HG02943 (cell line): ENCODE data around the gene ELMOD3.

Experiments
- ATAC-seq: cut with Tn5 transposase; IDR thresholded peaks from one replicate; pipeline ENCODE4 v1.9.1; 2021; ENCODE audit warnings: mild to moderate bottlenecking, low read depth, moderate library complexity; ENCODE audit not compliant: unreplicated experiment

ELMOD3 gene

DNA sequence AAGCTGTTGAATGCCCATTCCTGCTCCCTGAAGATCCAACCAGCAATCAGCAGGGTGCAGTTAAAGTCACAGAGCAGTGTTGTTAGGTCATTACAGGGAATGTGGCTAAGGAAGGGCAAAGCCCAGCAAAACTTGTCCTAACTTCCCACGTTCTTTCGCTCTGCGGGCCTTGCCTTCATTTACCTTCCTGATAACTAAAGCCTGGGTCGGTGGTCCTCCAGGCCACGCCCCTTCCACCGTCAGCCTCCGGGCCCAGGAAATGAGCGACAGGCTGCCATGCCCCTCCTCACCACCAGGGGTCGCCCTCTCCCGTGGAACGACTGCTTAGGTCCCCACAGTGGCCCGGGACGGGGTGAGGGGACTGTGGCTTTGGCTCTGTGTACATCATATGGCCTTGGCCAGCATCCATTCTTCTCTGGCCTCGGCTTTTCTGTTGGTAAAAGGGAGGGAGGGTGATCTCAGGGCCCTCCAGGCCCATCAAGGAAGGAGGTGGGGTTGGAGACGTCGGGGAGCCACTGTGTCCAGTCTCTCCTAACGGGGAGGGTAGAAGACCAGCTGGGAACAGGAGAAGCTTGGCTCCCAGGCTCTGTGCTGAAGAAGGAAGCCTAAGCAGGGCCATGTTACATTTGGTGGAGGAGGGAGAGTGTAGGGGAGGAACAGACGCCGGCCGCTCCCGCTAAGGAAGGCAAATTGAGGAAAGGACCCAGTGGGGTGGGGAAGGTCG, 66.1 kb downstream of the ELMOD3 start:
- ATAC-seq = no peak

DNA sequence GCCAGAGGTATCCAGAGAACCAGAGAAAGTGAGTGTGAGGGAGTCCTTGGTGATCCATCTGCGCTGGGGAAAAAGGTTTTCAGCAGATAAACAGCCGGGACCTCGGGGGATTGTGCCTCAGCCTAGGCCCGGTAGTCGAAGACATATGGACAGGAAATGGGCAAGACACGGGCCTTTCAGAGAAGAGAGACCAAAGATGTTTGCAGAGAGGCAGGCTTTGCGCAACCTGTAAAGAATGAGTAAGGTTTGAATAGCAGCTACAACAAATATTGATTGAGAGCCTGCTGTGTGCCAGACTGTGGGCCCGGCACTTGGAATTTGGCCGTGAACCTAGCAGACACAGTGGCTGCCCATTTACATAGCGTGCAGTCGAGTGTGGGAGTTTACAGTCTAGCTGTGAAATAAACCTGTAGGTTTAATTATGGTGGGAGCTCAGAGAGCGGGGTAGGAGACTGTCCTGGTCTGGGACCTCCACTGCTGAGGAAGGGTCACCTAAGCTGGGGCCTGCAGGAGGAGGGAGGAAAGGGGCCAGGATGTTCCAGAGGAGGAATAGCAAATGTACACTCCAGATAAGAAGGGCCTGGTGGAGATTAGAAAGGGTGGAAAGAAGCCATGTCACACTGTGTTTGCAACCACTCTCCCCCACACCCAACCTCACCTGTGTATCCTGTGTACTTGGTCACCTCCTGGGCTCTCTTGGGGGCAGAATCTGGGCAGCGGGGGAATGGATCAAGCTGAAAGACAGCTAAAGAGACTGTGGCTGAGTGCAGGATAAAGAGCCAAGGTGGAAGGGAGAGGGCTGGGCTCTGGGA, 66.9 kb downstream of the ELMOD3 start:
- ATAC-seq = no peak

DNA sequence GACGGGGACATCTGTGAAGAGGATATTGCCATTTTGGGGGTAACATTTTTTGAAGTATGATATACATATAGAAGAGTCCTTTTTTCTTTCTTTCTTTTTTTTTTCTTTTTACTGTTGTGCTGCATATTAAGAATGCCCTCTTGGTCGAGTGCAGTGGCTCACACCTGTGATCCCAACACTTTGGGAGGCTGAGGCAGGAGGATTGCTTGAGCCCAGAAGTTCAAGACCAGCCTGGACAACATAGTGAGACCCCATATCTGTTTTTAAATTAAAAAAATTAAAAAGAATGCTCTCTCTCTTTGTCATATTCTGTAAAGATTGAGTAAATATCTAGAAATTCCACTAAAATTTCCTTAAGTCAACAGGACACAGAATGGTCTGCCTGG, 67.5 kb downstream of the ELMOD3 start:
- ATAC-seq = no peak

DNA sequence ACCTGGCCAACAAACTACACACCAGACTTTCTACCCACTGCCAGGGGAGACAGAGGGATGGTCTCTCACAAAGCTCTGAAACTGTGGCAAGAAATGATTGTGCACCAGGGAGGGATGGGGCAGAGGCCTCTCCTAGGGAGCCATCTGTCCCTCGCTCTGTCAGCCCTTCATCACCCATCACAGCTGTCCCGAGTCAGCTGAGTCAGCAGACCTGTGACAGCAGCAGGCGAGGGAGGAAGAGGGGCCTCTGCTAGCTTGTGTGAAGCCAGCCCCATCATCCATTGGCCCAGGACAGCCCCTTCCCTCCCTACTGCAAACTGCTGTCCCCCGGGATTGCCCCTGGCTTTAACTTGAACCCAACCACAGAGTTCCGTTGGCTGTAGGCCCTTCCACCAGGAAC, 69.0 kb downstream of the ELMOD3 start:
- no peak for ATAC-seq

DNA sequence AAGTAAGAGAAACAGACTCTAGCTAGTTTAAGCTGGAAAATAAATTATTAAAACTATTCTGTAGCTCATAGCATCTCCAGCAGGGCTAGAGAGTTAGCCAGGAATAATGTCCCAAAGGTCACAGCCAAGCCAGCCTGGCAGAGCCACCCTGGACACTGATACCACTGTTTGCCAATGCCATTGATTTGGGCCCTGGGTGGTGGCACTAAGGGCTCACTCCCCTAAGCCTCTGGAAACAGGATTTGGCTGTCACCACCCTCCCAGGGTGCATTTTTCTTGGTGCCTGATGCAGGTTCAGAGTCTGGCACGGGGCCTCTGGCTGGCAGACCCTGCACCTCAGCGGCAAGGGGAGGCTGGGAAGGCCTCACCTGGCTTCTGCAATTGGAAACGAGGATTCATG, 71.0 kb downstream of the ELMOD3 start:
- ATAC-seq = no peak

DNA sequence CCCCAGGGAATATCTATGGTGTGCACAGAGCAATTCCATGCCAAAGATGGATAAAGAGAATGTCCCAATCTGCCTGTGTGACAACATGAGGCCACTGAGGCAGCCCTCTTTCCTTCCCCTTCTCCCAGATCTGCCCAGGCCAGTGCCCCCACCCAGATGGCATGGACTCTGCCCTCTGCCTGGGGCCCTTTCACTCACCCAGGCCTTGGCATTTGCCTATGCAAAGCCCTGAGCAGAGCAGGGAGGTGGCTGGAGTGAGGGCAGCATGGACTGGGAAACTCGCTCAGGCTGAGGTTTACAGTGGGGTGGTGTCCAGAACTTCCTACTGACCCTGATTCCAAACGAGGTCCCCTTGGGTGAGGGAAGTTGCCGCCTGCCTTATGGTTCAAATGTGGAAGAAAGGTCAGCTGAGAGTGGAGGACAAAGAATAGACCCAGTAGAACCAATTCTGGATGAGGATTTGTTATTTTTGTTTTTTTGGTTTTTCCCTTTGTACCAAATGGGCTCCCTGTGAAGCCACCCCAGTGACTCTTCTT, 72.8 kb downstream of the ELMOD3 start:
- ATAC-seq = no peak

DNA sequence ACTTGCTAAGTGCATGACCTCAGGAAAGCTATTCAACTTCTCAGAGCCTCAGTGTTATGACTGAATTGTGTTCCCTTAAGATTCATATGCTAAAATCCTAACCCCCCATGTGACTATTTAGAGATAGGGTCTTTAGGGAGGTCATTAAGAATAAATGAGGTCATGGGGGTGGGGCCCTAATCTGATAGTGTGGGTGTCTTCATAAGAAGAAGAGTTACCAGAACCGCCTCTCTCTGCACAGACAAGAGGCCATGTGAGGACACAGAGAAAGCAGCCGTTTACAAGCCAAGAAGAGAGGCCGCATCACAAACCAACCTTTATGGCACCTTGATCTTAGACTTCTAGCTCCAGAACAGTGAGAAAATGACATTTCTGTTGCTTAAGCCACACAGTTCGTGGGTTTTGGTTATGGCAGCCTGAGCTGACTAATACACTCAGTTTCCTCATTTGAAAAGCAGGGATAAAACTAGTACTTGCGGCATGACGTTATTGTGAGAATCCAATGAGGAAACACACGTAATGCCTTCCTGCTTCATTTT, 73.8 kb downstream of the ELMOD3 start:
- ATAC-seq = no peak

DNA sequence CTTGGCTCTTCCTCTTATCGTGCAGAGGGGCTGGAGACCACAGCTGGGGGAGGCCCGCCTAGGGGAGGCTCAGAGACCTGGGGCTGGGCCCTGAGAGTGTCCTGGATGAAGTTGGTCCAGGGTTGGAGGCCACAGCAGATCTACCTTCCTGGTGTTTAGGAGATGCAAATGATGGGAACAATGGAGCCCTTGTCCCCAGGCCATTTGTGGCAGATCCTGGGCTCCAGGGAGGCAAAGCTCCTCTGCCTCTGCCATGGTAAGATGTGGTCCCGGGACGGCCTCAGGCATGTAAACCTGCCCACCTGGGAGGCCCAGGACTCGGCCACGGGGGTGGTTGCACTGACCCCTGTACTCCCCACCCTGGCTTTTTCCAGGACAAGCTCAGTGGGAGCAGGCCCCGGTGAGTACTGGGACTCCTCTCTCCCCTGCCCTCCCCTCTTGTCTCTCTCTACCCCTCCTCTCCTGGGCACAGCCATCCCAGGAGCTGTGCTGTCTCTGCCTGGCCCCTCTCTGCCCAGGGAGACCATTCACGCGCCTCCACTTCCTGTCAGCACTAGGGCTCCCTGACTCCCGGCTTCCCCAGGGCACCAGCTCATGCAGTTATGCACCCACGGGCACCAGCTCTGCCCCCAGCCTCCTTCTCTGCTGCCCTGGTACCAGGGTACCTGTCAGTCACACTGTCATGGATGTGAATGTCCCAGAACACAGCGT, 74.8 kb downstream of the ELMOD3 start:
- ATAC-seq = no peak

DNA sequence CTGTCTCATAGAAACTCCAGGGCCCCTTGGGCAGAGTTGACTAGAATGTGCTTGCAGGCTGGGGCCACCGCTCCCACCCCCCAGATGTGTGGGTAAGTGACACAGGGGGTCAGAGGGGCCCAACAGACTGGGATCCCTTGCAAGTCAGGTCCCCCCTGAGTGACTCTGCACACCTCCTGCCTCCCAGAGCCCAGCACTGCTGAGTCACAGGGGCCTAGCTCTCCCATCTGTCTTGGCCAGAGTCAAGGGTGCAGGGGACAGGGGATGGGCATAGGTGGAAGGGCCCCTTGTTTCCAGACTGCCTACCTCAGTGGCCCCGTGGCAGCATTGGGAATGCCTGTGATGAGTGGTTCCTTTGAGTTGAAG, 75.3 kb downstream of the ELMOD3 start:
- ATAC-seq = no peak

DNA sequence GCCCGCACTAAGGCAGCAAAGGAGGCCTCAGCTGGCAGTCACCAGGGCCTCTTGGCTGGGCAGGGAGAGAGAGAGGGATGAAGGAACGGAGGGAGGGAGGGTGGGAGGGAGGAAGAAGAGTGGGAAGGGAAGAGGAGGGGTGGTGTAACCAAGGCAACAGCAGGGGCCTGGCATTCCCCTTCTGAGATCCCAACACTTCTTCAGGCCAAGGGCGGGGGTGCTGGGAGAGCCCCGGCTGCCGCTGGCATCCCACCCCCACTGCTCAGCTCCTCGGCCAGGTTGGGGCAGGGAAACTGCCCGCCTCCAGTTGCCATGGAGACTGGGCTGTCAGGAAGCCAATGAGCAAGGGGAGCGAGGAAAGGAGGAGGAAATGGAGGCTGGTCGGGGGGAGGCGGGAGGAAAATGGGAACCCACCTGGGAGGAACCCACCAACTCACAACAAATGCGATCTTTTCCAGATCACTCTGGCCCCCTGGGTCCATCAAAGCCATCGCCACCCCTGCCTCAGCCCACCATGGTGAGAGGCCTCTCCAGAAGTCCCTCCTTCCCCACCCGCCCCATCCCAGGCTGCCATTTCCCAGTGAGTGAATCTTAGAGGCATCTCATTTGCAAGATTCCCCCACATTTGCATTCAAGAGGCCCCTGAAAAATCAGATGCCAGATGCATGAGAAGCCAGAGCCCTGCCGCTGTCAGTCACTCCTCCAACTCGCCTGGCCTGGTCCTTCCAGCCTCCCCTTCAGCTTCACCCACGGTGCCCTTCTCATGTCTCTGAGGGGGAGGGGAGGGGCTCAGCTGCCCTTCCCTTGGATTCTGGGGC, 76.4 kb downstream of the ELMOD3 start:
- no peak for ATAC-seq

DNA sequence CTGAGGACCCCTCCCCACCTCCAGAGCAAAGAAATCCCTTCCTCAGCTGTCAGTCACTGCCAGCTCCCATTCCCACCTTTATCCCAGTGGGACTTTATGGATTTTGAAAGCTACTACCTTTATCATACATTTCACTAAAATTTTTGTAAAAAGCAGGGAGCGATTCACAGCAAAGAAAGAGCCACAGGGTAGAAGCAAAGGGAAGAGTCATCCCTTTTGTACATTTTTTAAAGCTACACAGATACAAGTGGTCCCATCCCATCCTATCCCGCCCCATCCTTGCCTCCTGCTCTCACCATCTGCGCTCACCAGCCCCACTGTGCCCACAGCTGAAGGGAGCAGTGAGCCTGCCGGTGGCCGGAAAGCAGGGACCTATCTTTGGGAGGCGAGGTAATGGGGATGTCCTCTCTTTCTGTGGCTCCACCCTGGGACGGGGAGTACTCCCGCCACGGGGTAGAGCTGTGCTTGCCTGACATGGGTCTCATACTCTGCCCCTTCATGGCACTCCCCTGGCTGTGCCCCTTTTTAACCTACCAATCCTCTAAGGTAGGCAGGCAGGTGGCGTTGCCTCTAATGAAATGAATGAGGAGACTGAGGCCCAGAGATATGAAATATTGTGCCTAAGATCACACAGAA, 77.1 kb downstream of the ELMOD3 start:
- ATAC-seq = no peak

DNA sequence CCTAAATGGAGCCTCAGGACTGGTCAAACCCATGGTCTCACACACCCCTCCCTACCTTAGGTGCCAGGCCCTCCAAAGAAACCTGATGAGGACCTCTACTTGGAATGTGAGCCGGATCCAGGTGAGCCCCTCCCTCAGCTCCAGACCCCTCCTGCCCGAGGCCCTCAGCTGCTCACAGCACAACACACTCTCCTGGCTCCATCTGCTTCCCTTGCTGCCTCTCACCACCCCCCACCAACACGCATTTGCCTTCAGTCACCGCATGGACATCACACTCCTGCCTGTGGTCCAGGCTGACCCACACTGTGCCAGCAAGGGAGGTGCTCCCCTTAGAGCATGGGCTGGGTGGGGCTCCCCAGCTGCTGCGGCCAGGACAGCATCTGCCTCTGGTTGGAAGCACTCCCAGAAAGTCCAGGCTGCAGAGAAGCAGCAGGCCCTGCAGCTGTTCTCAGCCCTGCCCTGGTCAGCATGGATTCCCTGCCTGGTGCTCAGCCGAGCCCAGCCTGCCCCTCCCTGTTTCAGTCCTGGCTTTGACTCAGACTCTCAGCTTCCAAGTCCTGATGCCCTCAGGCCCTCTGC, 79.0 kb downstream of the ELMOD3 start:
- no peak for ATAC-seq

DNA sequence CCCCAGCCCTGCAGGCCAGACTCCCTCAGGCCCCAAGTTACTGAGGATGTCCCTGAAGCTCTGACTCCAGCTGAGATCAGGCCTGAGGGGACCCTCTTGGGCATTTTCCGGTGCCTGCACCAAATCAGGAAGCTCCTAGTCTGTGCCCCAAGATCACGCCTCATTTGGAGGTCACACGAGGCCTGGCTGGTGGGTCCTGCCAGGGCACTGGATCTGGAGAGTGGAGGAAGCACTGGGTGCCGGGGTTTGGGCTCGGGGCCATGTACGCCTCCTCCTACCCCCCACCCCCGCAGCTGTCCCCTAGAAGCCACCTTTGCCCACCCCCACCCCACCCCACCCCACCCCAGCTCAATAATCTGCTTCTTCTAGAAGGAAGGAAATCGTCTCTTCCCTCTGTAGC, 80.1 kb downstream of the ELMOD3 start:
- no peak for ATAC-seq

DNA sequence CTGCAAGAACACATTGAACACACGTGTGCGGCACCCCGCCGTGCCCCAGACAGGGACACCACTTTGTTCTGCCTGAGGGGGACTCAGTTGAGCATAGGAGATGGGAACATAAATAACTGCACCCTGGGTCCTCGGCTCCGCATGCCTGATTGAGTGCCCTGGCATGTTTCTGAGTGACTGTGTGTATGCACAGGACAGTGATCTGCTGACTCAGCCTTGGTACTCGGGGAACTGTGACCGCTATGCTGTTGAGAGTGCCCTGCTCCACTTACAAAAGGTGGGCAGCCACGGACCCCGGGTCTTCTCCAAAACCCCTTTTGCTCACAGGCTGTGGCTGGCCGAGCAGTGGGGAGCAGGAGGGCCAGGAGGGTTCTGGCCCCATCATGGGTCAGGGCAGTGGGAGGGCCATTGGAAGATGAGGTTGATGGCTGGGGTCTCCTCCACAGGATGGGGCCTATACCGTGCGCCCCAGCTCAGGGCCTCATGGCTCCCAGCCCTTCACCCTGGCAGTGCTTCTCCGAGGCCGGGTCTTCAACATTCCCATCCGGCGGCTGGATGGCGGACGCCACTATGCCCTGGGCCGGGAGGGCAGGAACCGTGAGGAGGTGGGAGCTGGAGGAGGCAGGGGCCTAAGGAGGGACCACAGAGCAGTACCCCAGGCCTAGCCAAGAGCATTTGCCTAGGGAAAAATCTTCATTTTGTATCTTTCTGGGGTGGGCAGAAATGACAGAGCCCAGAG, 80.8 kb downstream of the ELMOD3 start:
- no peak for ATAC-seq

DNA sequence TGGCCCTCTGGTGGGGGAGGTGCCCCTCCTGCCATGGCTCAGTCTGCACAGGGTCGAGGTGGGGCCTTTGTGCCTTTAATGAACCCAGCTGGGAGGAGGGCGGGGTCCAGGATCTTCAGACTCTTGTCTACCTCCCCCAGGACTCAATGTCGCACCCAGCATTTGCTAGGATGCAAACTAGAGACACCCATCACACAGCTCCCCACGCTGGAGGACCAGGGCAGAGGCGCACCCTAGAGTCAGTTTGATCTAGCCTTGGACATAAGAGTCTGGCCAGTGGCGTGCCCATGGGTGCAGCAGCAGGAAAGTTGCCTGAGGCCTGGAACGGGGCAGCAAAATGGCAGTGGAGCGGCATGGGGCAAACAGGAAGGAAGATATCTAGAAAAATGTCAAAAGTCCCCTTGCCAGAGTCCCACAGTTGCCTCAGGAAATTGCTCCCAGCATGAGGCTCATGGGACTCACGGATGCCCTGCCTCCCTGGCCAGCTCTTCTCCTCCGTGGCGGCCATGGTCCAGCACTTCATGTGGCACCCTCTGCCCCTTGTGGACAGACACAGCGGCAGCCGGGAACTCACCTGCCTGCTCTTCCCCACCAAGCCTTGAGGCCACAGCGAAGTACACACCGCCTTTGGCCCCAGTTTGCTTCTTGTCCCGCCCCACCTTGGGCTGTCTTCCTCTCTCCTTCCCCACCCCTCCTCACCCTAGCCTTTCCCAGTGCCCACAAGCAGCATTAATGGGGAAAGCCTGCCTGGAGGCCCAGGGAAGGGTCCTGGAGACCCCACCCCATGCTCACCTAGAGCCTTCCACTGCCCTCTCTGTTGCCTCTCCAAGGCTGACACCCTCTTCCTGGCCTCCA, 81.6 kb downstream of the ELMOD3 start:
- no peak for ATAC-seq

DNA sequence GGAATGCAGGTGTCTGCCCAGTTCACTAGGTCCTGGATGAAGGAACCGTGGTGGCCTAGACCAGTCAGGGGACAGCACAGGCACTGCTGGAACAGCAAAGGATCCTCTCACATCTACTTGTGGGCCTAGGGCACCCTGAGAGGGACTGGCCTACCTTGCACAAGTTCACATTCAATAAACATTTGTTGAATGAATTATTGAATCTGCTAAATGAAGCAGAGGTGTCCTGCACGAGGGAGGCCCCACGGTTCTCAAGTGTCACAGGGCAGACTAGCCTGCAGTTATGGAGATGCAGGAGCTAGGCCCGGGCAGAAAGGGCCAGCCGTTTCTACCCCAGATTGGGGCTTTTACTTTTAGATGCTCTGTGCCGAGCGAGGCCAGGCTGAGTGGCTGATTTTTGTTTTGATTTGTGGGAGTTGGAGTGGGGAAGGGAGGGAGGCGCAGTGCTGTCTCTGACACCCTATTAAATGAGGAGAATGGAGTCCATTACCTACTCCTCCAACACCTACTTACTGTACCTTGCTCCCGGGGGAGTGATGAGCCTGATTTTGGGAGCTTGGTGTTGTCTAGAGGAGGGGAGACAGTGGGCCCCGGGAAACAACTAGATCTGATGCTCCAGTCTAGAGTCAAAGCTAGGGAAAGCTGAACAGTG, 82.4 kb downstream of the ELMOD3 start:
- peak; percentile 15 for ATAC-seq

DNA sequence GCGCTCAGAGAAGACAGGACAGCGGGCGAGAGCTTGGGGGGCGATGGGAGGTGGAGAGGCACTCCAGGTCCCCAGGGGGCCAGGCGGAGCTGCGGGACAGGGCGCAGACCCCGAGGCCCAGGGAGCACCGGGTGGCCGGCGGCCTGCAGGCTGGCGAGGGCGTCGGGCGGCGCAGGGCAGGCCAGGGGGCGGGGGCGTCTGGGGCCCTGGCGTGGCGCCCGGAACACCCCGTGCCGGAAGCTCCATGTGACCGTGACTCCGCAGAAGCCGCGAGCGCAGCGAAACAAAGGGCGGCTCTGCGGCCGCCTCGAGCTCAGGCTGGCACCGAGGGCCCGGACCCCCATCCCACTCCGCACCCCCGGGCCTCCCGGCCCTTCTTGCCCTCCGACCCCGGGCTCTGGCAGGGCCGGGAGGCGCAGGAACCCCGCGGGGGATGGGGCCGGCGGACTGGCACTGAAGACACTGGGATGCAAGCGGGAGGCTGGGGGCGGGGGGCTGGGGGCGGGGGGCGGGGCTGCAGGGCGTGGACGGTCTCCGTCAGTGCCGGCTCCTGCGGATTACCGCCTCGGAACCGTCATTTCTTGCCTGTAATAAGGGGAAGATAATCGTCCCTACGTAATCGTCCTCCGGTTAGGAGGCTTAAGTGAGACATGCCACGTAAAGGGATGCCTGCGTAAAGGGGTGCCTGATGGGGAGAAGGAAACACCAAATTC, 83.1 kb downstream of the ELMOD3 start:
- ATAC-seq = peak; percentile 74
